ENCODE results near the gene LMX1B.

Gene LMX1B

GRCh38 chr9:126677188-126678084, 63.7 kb downstream of the LMX1B start:
- TF ChIP-seq CTCF (IDR thresholded peaks at IDR 0.05; ENCODE audit: borderline replicate concordance, insufficient read depth, low read depth, low read length) = no peak
- no peak overlapping the region for H3K4me3 ChIP-seq (ENCODE audit: low read depth, low read length)

- no peak overlapping the region for H3K4me3 ChIP-seq (ENCODE audit: low read depth, low read length)
- no peak for TF ChIP-seq CTCF (IDR thresholded peaks at IDR 0.05; ENCODE audit: borderline replicate concordance, insufficient read depth, low read depth, low read length)
Observed at GRCh38 chr9:126678989-126679388, 65.3 kb downstream of the LMX1B start.

- no peak for TF ChIP-seq CTCF (IDR thresholded peaks at IDR 0.05; ENCODE audit: borderline replicate concordance, insufficient read depth, low read depth, low read length)
- no peak overlapping the region for H3K4me3 ChIP-seq (ENCODE audit: low read depth, low read length)
Observed at GRCh38 chr9:126681336-126681735, 67.6 kb downstream of the LMX1B start.

- no peak overlapping the region for H3K4me3 ChIP-seq (ENCODE audit: low read depth, low read length)
- TF ChIP-seq CTCF (IDR thresholded peaks at IDR 0.05; ENCODE audit: borderline replicate concordance, insufficient read depth, low read depth, low read length) = no peak
Observed at GRCh38 chr9:126682113-126682810, 68.5 kb downstream of the LMX1B start.

- no peak for TF ChIP-seq CTCF (IDR thresholded peaks at IDR 0.05; ENCODE audit: borderline replicate concordance, insufficient read depth, low read depth, low read length)
- H3K4me3 ChIP-seq (ENCODE audit: low read depth, low read length) = no peak overlapping the region
Observed at GRCh38 chr9:126682928-126683697, 69.4 kb downstream of the LMX1B start.

GRCh38 chr9:126683698-126684044, 69.9 kb downstream of the LMX1B start:
- H3K4me3 ChIP-seq (ENCODE audit: low read depth, low read length) = no peak overlapping the region
- no peak for TF ChIP-seq CTCF (IDR thresholded peaks at IDR 0.05; ENCODE audit: borderline replicate concordance, insufficient read depth, low read depth, low read length)

Measured in GM12875 (cell line).